Lower lobe of right lung (tissue), 2 donors: Measurements from ENCODE around the gene ZNF302. TPM values are rescaled to one million over a fixed set of nuclear protein-coding genes. Genes with fewer than 3 reads are reported as not detected.

ENCODE experiments used
- ATAC-seq, 2 donors: fragments of 200-7000 bp; cut with Tn5 transposase; one replicate each; pipeline ENCODE4 v1.9.1; 2020 to 2022; ENCODE audit warnings: mild to moderate bottlenecking in 2 of 2, moderate library complexity in 2 of 2
- DNase-seq: peaks from one replicate; pipeline ENCODE4 v3.0.0-alpha.2; 2020
- H3K27ac ChIP-seq: fragments of 200-600 bp; one replicate; pipeline ENCODE4 v1.8.0; 2022
- H3K27me3 ChIP-seq: fragments of 200-600 bp; one replicate; pipeline ENCODE4 v1.8.0; 2022; ENCODE audit warnings: low read depth
- H3K36me3 ChIP-seq: fragments of 200-600 bp; one replicate; pipeline ENCODE4 v1.8.0; 2022; ENCODE audit warnings: mild to moderate bottlenecking
- H3K4me1 ChIP-seq: fragments of 200-600 bp; one replicate; pipeline ENCODE4 v1.8.0; 2022
- H3K4me3 ChIP-seq: fragments of 200-600 bp; one replicate; pipeline ENCODE4 v1.8.0; 2022; ENCODE audit warnings: mild to moderate bottlenecking
- H3K9me3 ChIP-seq: fragments of 200-600 bp; one replicate; pipeline ENCODE4 v1.8.0; 2022
- intact Hi-C: fragments of 100-400 bp; cut with DNase I; formaldehyde crosslinking; loops from one replicate; pipeline ENCODE4 v1.11.0; 2022
- total RNA-seq: library from RNA; stranded (reverse); fragmentation: NEBNext Ultra II Directional; extraction: Animal tissue kit (Norgen Biotek cat#: 25700); gene quantifications from one replicate; pipeline ENCODE4 v1.2.1, GENCODE V29; 2021
- TF ChIP-seq, protein P1 (sequence below): fragments of 200-600 bp; IDR thresholded peaks from one replicate; pipeline ENCODE4 v1.8.0; 2022; ENCODE audit warnings: antibody characterized with exemption, mild to moderate bottlenecking
- donor health status: DM: no; HTN: yes; CAD: no; lungs with severe emphysema.

ZNF302 gene
- total RNA-seq, 1 donor from 2014 or later: 27.2 TPM

DNA sequence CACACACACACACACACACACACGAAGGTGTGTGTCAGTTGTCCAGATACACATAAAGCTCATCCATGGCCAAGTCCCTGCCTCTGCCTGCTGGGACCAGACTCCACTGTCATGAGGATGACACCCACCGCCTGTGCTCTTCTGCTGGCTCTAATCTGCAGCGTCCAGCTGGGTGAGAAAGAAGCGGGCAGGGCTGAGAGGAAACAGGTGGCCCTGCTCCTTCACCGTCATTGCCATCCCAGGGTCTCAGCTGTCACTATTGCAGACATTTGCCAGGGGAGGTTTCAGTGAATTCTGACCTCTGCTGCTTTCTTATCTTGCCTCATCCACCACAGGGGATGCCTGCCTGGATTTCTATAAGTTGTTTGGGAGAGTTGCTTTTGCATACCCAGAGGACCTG is 31.9 kb upstream of the ZNF302 start:
- TF ChIP-seq, protein P1, sequence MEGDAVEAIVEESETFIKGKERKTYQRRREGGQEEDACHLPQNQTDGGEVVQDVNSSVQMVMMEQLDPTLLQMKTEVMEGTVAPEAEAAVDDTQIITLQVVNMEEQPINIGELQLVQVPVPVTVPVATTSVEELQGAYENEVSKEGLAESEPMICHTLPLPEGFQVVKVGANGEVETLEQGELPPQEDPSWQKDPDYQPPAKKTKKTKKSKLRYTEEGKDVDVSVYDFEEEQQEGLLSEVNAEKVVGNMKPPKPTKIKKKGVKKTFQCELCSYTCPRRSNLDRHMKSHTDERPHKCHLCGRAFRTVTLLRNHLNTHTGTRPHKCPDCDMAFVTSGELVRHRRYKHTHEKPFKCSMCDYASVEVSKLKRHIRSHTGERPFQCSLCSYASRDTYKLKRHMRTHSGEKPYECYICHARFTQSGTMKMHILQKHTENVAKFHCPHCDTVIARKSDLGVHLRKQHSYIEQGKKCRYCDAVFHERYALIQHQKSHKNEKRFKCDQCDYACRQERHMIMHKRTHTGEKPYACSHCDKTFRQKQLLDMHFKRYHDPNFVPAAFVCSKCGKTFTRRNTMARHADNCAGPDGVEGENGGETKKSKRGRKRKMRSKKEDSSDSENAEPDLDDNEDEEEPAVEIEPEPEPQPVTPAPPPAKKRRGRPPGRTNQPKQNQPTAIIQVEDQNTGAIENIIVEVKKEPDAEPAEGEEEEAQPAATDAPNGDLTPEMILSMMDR: no peak
- H3K4me1 ChIP-seq: no peaks in the 10 kb centered on the region
- ATAC-seq (no peak), DNase-seq (no peak)
- H3K27ac ChIP-seq: no peak overlapping the region
- H3K36me3 ChIP-seq: no peaks in the 10 kb centered on the region
- H3K27me3 ChIP-seq: no peaks in the 10 kb centered on the region
- H3K4me3 ChIP-seq: no peak overlapping the region
- no peaks in the 10 kb centered on the region for H3K9me3 ChIP-seq
- intact Hi-C loops: no loop called here

DNA sequence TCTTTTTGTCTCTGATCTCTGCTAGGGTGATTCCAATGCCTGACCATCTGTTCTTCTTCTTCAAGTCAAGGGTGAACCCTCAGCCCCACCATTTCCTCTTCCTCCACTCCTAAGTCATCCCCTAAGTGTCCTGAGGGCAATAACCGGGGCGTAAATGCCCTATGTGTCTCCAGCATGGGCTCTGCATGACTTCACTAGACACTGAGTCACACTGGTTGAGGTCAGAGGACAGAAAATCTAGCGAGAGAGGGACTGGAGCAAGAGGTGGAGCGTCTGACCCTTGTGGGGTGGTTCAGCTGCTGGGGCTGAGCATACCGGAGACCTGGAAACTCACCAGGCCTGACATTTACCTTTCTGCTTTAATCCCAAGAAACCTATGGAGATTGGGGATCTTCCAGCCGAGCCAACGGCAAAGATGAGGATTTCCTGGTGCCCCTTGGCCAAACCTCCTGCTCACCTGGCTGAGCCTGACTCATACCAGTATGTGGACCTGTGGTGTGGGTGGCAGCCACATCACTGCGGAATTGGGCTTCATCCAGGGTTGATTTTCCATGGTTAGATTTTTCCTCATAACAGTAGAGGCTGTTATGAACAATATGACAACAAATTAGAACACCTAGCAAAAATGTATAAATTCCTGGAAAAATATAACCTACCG is 27.5 kb upstream of the ZNF302 start:
- Histone ChIP-seq H3K4me1 (peaks cover 8% of the 10 kb centered on the region), H3K9me3 (no peaks in the 10 kb centered on the region), H3K36me3 (no peaks in the 10 kb centered on the region), H3K27ac (no peak overlapping the region), H3K4me3 (no peak overlapping the region), H3K27me3 (no peaks in the 10 kb centered on the region)
- intact Hi-C loops: no loop called here
- no peak for ATAC-seq
- TF ChIP-seq, protein P1: no peak
- DNase-seq: no peak

DNA sequence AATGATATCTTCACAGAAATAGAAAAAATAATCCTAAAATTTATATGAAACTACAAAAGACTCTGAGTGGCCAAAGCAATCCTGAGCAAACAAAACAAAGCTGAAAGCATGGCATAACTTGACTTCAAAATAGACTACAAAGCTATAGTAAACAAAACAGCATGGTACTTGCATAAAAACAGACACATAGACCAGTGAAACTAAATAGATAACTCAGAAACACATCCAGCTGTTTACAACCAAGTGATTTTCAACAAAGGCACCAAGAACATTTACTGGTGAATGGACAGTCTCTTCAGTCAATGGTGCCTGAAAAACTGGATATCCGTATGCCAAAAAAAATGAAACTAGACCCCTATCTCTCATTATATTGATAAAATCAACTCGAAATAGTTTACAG is 25.7 kb upstream of the ZNF302 start:
- peaks cover 9% of the 10 kb centered on the region for H3K4me1 ChIP-seq
- no peaks in the 10 kb centered on the region for H3K9me3 ChIP-seq
- H3K27me3 ChIP-seq: no peaks in the 10 kb centered on the region
- intact Hi-C loops: no loop called here
- TF ChIP-seq, protein P1: no peak
- no peak overlapping the region for H3K4me3 ChIP-seq
- no peak for ATAC-seq
- DNase-seq: no peak
- no peaks in the 10 kb centered on the region for H3K36me3 ChIP-seq
- H3K27ac ChIP-seq: no peak overlapping the region

DNA sequence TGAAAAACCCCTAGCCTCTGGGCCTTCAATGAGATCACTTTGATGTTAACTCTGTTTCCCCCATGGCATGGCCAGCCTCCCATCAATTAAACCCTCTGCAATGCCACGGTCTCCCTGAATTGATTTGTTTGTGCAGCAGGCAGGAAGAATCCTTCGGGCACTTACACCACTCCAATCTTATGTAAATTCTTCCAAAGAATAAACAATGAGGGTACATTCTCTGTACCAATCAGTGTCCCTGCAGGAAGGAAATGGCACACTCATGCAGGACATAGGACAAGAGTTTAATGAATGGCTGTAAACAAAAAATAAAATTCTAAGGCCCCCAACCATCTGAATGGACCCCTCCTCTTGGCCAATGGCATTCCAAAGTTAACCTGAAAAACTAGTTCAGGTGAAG is 22.7 kb upstream of the ZNF302 start:
- ATAC-seq (no peak), DNase-seq (no peak)
- H3K36me3 ChIP-seq: no peaks in the 10 kb centered on the region
- H3K9me3 ChIP-seq: no peaks in the 10 kb centered on the region
- no peaks in the 10 kb centered on the region for H3K27me3 ChIP-seq
- peaks cover 9% of the 10 kb centered on the region for H3K4me1 ChIP-seq
- TF ChIP-seq, protein P1: no peak
- intact Hi-C loops: no loop called here
- H3K4me3 ChIP-seq: no peak overlapping the region
- no peak overlapping the region for H3K27ac ChIP-seq

DNA sequence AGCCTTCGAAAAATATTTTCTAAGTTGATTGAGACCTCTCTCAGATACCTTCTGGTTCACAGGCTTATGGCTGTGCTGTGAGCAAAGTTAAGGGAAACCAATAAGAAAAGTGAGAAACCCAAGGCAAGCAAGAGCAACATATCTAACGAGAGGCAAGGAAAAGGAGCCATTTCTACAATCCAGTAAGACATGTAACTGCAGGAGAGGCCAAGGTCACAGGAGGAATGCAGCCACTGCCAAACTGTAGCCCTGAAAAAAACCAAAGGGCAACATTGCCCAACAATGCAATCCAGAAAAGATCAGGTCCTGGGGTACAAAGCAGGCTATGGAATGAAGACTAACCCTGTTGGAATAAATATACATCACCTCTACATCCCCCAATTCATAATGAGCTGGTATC is 21.8 kb upstream of the ZNF302 start:
- Histone ChIP-seq H3K4me3 (no peak overlapping the region), H3K9me3 (no peaks in the 10 kb centered on the region), H3K27ac (no peak overlapping the region), H3K27me3 (no peaks in the 10 kb centered on the region), H3K4me1 (peaks cover 9% of the 10 kb centered on the region), H3K36me3 (no peaks in the 10 kb centered on the region)
- ATAC-seq (no peak), DNase-seq (no peak)
- intact Hi-C loops: no loop called here
- TF ChIP-seq, protein P1: no peak
